ENCODE data around the gene CAMK1D.
"Not testable (repeated sequence)": the region's sequence is repeated elsewhere in the genome, so short reads cannot be mapped to it uniquely, and the experiment has no call there.

CAMK1D gene

GRCh38 chr10:12848439-12849173 lies 499.3 kb downstream of the CAMK1D start:
- Mint-ChIP-seq H3K4me3 (no peak overlapping the region), H3K27me3 (peaks cover 16% of the 10 kb centered on the region), H3K36me3 (ENCODE audit: low read depth) (no peaks in the 10 kb centered on the region), H3K9me3 (no peaks in the 10 kb centered on the region), H3K4me1 (ENCODE audit: low read depth) (no peaks in the 10 kb centered on the region), H3K27ac (no peak overlapping the region)
- intact Hi-C loops (cut with micrococcal nuclease): no loop called here

DNA sequence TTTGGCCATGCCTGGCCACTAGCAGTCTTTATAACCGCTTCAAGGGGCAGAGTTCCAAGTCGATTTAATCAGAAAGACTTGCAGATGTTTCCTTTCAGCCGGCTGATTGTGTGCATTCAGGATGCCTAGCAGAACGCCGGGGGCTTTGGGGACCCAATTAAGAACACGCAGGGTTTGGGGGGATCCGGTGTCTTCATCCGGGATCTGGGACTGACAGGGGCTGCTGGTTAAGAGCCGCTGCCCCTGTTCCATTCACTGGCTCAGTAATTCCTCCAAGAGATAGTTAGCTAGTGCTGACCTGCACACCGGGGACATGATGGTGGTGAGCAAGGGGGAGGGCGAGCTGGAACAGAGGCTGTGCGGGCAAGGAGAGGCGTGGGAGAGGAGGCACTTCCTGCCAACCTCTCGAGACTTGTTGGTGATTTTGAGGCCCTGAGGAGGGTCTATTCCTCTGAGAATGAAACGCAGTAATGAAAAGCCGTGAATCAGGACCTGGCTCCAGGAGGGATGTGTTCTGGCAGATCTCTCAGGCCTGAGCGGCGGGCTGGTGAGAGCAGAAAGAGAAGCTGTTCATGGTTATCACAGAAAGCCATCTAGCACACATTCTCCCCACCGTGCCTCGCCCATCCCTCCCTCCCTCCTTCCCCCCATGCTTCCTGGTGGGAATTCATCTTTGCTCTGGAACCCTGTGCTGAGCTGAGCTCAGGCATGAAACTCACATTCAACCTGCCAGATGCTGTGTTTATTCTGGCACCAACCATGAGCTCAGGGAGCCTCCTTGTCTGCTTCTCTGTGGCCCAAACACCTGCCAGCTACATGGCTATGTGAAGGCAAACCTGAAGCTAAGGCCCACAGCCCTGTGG lies 500.2 kb downstream of the CAMK1D start:
- H3K27ac Mint-ChIP-seq: no peak overlapping the region
- H3K4me1 Mint-ChIP-seq (ENCODE audit: low read depth): no peaks in the 10 kb centered on the region
- H3K27me3 Mint-ChIP-seq: peaks cover 16% of the 10 kb centered on the region
- intact Hi-C loops (cut with micrococcal nuclease): no loop called here
- H3K36me3 Mint-ChIP-seq (ENCODE audit: low read depth): no peaks in the 10 kb centered on the region
- no peak overlapping the region for H3K4me3 Mint-ChIP-seq
- no peaks in the 10 kb centered on the region for H3K9me3 Mint-ChIP-seq

GRCh38 chr10:12852687-12853086 lies 503.3 kb downstream of the CAMK1D start:
- Mint-ChIP-seq H3K4me3 (no peak overlapping the region), H3K4me1 (ENCODE audit: low read depth) (no peaks in the 10 kb centered on the region), H3K27ac (no peak overlapping the region), H3K9me3 (no peaks in the 10 kb centered on the region), H3K27me3 (peaks cover 17% of the 10 kb centered on the region), H3K36me3 (ENCODE audit: low read depth) (no peaks in the 10 kb centered on the region)
- intact Hi-C loops (cut with micrococcal nuclease): no loop called here

DNA sequence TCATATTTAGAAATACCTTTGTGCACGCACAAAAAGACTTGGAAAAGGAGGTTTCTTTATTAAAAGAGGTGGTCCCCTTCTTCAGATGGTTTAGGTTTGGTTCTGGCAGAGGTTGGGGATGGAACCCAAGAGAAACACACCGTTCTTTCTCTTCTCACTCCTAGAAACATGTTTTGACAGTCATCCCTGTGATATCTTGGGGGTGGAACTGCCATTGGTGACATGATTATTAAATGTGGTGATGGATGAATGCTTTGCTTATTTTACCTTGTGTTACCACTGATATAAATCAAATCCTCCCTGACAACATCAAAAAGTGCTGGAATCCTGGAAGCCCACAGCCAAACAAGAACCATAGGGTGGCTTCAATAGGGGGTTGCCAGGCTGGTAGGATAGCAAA lies 505.6 kb downstream of the CAMK1D start:
- no peak overlapping the region for H3K4me3 Mint-ChIP-seq
- no peaks in the 10 kb centered on the region for H3K9me3 Mint-ChIP-seq
- intact Hi-C loops (cut with micrococcal nuclease): no loop called here
- no peak overlapping the region for H3K27ac Mint-ChIP-seq
- peaks cover 4% of the 10 kb centered on the region for H3K27me3 Mint-ChIP-seq
- H3K4me1 Mint-ChIP-seq (ENCODE audit: low read depth): no peaks in the 10 kb centered on the region
- no peaks in the 10 kb centered on the region for H3K36me3 Mint-ChIP-seq (ENCODE audit: low read depth)

DNA sequence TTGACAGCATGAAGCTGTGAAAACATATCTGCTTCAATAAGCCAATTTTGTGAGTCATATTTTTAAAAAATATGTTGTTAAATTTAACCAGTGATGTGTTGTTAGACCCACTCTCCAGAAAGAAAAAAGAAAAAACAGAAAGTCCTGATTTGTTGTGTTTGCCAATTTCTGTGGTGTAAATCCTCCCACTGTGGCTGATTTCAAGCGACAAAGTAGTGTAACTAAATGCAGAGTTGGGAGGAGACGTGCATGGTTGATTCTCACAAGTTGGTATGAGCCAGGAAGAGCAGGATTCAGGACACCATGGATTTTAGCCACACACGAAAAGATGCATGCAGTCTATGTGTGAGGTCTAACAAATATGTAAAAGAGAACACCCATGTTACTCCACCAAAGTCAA lies 513.1 kb downstream of the CAMK1D start:
- no peak overlapping the region for H3K27ac Mint-ChIP-seq
- H3K36me3 Mint-ChIP-seq (ENCODE audit: low read depth): no peaks in the 10 kb centered on the region
- H3K4me1 Mint-ChIP-seq (ENCODE audit: low read depth): no peaks in the 10 kb centered on the region
- intact Hi-C loops (cut with micrococcal nuclease): no loop called here
- H3K27me3 Mint-ChIP-seq: peaks cover 4% of the 10 kb centered on the region
- H3K4me3 Mint-ChIP-seq: no peak overlapping the region
- H3K9me3 Mint-ChIP-seq: no peaks in the 10 kb centered on the region

- H3K36me3 Mint-ChIP-seq (ENCODE audit: low read depth): not testable (repeated sequence)
These were observed 516.2 kb downstream of the CAMK1D start for GRCh38 chr10:12865515-12865914.

DNA sequence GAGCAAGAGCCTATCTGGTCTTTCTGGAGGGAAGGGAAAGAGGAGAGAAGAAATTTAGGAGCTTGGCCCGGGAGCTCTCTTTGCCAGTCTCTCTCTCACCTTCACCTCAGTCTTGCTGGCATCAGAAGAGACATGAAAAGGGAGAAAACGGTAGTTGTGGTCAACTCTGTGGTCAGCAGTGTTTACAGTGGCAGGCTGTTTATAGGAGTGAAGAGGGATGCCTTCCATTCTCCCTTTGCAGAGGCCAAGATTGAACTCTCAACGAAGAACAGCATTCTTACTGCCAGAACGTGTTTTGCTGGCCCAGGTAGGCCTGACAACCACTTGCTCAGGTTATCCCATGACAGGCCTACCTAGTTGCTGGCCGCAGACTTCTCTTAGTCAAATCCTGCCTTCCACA lies 518.9 kb downstream of the CAMK1D start:
- Mint-ChIP-seq H3K36me3 (ENCODE audit: low read depth) (no peaks in the 10 kb centered on the region), H3K27ac (no peak overlapping the region), H3K4me3 (no peak overlapping the region), H3K4me1 (ENCODE audit: low read depth) (no peaks in the 10 kb centered on the region), H3K9me3 (no peaks in the 10 kb centered on the region), H3K27me3 (no peaks in the 10 kb centered on the region)
- intact Hi-C loops (cut with micrococcal nuclease): no loop called here

More at GRCh38 chr10:12865515-12865914, 516.2 kb downstream of the CAMK1D start:
- H3K27ac Mint-ChIP-seq; H3K4me1 Mint-ChIP-seq (ENCODE audit: low read depth); H3K4me3 Mint-ChIP-seq; intact Hi-C loops (cut with micrococcal nuclease); H3K27me3 Mint-ChIP-seq; H3K9me3 Mint-ChIP-seq: not testable (repeated sequence)

DNA sequence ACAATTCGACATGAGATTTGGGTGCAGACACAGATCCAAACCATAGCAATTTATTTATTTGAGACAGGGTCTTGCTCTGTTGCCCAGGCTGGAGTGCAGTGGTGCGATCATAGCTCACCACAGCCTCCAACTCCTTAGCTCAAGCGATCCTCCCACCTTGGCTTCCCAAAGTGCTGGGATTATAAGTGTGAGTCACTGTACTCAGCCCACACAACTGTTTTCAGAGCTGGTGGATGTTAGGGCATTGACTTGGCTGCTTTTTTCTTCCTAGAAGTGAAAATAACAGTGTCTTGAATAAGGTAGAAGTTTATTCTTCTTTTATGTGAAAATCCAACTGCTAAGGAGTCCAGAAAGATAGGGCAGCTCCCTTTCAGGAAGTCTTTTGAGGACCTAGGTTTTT lies 520.1 kb downstream of the CAMK1D start:
- Mint-ChIP-seq H3K27ac (no peak overlapping the region), H3K27me3 (no peaks in the 10 kb centered on the region), H3K4me3 (no peak overlapping the region), H3K4me1 (ENCODE audit: low read depth) (no peaks in the 10 kb centered on the region), H3K9me3 (no peaks in the 10 kb centered on the region), H3K36me3 (ENCODE audit: low read depth) (no peaks in the 10 kb centered on the region)
- intact Hi-C loops (cut with micrococcal nuclease): no loop called here

DNA sequence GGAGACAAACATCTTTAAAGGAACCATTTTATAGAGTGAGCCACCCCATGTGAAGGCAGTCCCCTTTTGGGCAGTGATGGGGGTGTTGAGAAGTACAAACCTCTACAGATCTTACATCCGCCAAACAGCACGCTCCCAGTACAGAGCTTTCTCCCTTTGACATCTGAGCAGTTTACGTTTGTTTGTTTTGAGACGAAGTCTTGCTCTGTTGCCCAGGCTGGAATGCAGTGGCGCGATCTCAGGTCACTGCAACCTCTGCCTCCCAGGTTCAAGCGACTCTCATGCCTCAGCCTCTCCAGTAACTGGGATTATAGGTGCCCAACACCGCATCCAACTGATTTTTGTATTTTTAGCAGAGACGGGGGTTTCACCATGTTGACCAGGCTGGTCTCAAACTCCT lies 523.2 kb downstream of the CAMK1D start:
- H3K4me3 Mint-ChIP-seq: no peak overlapping the region
- H3K27ac Mint-ChIP-seq: no peak overlapping the region
- intact Hi-C loops (cut with micrococcal nuclease): no loop called here
- H3K9me3 Mint-ChIP-seq: no peaks in the 10 kb centered on the region
- H3K4me1 Mint-ChIP-seq (ENCODE audit: low read depth): no peaks in the 10 kb centered on the region
- no peaks in the 10 kb centered on the region for H3K36me3 Mint-ChIP-seq (ENCODE audit: low read depth)
- no peaks in the 10 kb centered on the region for H3K27me3 Mint-ChIP-seq

GRCh38 chr10:12873172-12873571 lies 523.8 kb downstream of the CAMK1D start:
- no peaks in the 10 kb centered on the region for H3K36me3 Mint-ChIP-seq (ENCODE audit: low read depth)
- intact Hi-C loops (cut with micrococcal nuclease): no loop called here
- no peaks in the 10 kb centered on the region for H3K27me3 Mint-ChIP-seq
- H3K4me3 Mint-ChIP-seq: no peak overlapping the region
- no peaks in the 10 kb centered on the region for H3K4me1 Mint-ChIP-seq (ENCODE audit: low read depth)
- H3K27ac Mint-ChIP-seq: no peak overlapping the region
- no peaks in the 10 kb centered on the region for H3K9me3 Mint-ChIP-seq

DNA sequence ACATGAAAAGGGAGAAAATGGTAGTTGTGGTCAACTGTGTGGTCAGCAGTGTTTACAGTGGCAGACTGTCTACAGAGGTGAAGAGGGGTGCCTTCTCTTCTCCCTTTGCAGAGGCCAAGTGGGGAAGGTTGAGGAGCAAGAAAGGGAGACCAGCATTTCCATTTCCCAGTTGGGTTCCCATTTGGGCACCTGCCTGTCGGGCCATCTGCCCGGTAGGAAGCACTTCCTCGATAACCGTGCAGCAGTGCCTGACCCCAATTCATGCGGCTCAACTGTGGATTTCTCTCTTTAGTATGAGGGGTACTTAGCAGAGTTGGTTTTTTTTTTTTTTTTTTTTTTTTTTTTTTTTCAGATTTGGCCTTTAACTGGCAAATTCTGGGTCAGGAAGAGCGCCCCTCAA lies 525.2 kb downstream of the CAMK1D start:
- no peaks in the 10 kb centered on the region for H3K36me3 Mint-ChIP-seq (ENCODE audit: low read depth)
- H3K4me3 Mint-ChIP-seq: no peak overlapping the region
- peaks cover 3% of the 10 kb centered on the region for H3K9me3 Mint-ChIP-seq
- H3K4me1 Mint-ChIP-seq (ENCODE audit: low read depth): no peaks in the 10 kb centered on the region
- intact Hi-C loops (cut with micrococcal nuclease): no loop called here
- no peak overlapping the region for H3K27ac Mint-ChIP-seq
- no peaks in the 10 kb centered on the region for H3K27me3 Mint-ChIP-seq

DNA sequence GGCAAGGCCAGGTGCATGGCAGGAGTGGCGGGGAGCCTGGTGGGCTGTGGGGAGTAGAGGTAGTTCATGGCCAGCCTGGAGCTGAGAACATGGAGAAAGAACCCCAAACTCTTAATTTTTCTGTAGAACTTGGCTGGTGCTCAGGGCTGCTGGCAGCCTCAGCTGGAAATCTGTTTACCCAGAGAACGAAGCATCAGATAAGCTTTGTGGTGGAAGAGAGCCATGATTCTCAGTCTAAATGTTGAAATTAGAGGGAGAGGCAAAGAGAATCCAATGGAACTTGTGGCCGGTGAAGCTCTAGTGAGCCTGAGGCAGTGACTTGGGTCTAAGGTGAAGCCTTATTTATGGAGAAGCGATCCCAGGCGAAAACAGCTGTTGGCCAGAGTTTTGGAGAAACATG lies 525.8 kb downstream of the CAMK1D start:
- no peaks in the 10 kb centered on the region for H3K4me1 Mint-ChIP-seq (ENCODE audit: low read depth)
- H3K4me3 Mint-ChIP-seq: no peak overlapping the region
- no peaks in the 10 kb centered on the region for H3K36me3 Mint-ChIP-seq (ENCODE audit: low read depth)
- H3K27ac Mint-ChIP-seq: no peak overlapping the region
- no peaks in the 10 kb centered on the region for H3K27me3 Mint-ChIP-seq
- peaks cover 5% of the 10 kb centered on the region for H3K9me3 Mint-ChIP-seq
- intact Hi-C loops (cut with micrococcal nuclease): no loop called here

GRCh38 chr10:12876266-12876665 lies 526.9 kb downstream of the CAMK1D start:
- Mint-ChIP-seq H3K36me3 (ENCODE audit: low read depth) (no peaks in the 10 kb centered on the region), H3K4me3 (no peak overlapping the region), H3K9me3 (peaks cover 5% of the 10 kb centered on the region), H3K27ac (no peak overlapping the region), H3K4me1 (ENCODE audit: low read depth) (no peaks in the 10 kb centered on the region), H3K27me3 (no peaks in the 10 kb centered on the region)
- intact Hi-C loops (cut with micrococcal nuclease): no loop called here

- Mint-ChIP-seq H3K4me1 (ENCODE audit: low read depth) (no peaks in the 10 kb centered on the region), H3K27me3 (no peaks in the 10 kb centered on the region), H3K4me3 (no peak overlapping the region), H3K36me3 (ENCODE audit: low read depth) (no peaks in the 10 kb centered on the region), H3K27ac (no peak overlapping the region), H3K9me3 (peaks cover 5% of the 10 kb centered on the region)
- intact Hi-C loops (cut with micrococcal nuclease): no loop called here
These were observed 527.8 kb downstream of the CAMK1D start for GRCh38 chr10:12877150-12877549.

Data from dendritic cell treated with granulocyte-macrophage colony-stimulating factor and Interleukin-4, amounts not matched to agents 40 ng/mL and 50 ng/mL, for 4 days (primary cell).